GM19043 (cell line): ENCODE results near the gene WAS.
"Not testable (repeated sequence)": the region's sequence is repeated elsewhere in the genome, so short reads cannot be mapped to it uniquely, and the experiment has no call there.

Source experiments
- ATAC-seq: cut with Tn5 transposase; IDR thresholded peaks from one replicate; pipeline ENCODE4 v1.9.1; 2021; ENCODE audit warnings: low read depth; ENCODE audit not compliant: unreplicated experiment

Gene WAS

GRCh38 chrX:48683411-48683982 is at the start of gene WAS:
Gene WAS (plus strand): TSS chrX:48683799. CDS start chrX:48683854, 55 bp downstream.
- ATAC-seq: peak; percentile 89

- ATAC-seq: no peak
Observed at GRCh38 chrX:48636301-48636700, 47.3 kb upstream of the WAS start.

GRCh38 chrX:48636776-48637175 is 46.8 kb upstream of the WAS start:
- no peak for ATAC-seq

GRCh38 chrX:48645669-48646068 is 37.9 kb upstream of the WAS start:
- ATAC-seq: no peak

DNA sequence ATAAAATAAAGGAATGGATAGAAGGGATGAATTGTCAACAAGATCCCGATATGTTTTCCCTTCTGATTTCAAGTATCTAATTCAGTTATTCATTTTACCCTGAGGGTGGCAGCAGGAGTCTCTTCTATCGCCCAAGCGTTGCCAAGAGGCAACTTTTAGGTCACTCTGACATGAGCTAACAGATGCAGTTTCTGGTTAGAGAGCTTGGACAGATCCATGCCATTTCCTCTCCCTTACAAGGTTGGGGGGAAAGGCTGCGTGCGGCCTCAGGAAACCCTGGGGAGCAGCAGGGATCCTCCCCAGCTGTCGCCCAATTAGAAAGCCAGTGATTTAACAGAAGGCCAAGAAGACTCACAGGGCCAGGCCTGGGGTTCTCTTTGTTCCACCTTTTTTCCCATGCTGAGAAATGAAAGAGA is 35.3 kb upstream of the WAS start:
- ATAC-seq: no peak

DNA sequence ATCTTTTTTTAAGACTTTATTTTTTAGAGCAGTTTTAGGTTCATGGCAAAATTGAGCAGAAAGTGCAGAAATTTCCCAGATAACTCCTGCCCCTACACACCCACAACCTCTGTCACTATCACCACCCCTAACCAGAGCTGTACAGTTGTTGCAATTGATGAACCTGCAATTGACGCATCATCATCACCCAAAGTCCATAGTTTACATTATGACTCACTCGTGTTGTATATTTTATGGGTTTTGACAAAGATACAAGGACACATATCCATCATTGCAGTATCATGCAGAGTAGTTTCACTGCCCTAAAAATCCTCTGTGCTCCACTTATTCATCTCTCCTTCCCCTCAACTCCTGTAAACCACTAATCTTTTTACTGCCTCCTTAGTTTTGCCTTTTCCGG is 34.5 kb upstream of the WAS start:
- ATAC-seq: no peak

DNA sequence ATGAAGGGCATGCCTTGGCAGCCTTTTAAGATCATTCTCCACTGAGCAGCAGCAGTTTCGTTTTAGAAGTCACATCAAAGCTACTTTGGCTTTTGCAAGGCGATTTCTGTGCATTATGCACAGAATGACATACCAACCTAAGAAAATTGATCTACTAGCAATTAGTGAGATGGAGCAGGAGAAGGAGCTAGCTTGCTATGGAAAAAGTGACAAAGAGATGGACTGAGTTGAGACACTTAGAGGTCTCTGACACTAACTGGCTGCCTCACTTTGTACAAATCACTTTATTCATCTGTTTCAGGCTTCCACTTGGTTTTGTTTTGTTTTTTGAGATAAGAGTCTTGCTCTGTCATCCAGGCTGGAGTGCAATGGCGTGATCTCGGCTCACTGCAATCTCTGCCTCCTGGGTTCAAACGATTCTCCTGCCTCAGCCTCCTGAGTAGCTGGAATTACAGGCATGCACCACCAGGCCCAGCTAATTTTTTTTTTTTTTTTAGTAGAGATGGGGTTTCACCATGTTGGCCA is 31.5 kb upstream of the WAS start:
- not testable (repeated sequence) for ATAC-seq

DNA sequence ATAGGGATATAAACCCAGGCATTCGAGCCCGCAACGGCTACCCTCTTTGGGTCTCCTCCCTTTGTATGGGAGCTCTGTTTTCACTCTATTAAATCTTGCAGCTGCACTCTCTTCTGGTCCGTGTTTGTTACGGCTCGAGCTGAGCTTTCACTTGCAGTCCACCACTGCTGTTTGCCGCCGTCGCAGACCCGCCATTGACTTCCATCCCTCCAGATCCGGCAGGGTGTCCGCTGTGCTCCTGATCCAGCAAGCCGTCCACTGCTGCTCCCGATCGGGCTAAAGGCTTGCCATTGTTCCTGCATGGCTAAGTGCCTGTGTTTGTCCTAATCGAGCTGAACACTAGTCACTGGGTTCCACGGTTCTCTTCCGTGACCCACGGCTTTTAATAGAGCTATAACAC is 28.9 kb upstream of the WAS start:
- not testable (repeated sequence) for ATAC-seq

DNA sequence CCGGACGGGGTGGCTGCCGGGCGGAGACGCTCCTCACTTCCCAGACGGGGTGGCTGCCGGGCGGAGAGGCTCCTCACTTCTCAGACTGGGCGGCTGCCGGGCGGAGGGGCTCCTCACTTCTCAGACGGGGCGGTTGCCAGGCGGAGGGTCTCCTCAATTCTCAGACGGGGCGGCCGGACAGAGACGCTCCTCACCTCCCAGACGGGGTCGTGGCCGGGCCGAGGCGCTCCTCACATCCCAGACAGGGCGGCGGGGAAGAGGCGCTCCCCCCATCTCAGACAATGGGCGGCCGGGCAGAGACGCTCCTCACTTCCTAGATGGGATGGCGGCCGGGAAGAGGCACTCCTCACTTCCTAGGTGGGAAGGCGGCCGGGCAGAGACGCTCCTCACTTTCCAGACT is 23.9 kb upstream of the WAS start:
- not testable (repeated sequence) for ATAC-seq

DNA sequence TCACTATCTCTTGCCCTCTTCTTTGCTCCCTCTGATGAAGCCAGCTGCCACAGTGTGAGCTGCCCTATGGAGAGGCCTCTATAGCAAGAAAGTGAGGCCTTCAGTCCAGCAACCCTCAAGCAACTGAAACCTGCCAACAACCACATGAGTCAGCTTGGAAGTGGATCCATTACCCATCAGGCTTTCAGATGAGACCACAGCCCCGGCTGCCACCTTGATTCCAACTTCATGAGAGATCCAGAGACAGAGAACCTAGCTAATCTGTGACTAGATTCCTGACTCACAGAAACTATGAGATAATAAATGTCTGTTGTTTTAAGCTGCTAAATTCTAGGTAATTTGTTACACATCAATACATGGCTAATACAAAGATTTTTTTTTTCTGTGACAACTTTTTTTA is 20.4 kb upstream of the WAS start:
- no peak for ATAC-seq

DNA sequence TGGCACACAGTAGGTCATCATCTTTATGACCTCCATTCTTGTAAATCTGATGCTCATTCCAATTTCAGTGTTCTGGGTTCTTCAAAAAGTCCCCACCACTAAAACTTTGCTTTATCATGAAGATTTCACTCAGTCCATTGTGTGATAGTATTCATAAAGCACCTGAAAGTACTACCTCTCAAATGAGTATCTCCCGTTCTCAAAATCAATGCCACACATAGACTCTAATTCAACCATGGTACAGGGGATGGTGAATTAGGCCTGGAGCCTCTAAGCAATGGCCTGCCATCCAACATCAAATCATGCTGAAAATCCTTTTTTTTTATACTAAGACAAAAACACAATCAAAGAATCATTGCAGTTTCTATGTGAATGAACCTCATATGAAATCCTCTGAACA is 19.4 kb upstream of the WAS start:
- no peak for ATAC-seq

- no peak for ATAC-seq
Observed at GRCh38 chrX:48665991-48666390, 17.6 kb upstream of the WAS start.

DNA sequence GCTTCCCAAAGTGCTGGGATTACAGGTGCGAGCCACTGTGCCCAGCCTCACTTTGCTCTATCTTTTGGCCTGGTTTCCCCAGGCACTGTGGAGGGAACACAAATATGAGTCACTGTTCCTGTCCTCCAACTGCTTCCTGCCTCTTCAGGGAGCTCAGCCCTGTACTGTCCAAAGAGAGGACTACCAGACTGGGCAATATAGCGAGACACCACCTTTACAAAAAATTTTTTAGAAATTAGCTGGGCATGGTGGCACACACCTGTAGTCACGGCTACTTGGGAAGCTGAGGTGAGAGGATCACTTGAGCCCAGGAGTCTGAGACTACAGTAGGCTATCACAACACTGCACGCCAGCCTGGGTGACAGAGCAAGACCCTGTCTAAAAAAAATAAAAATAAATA is 16.9 kb upstream of the WAS start:
- ATAC-seq: no peak

DNA sequence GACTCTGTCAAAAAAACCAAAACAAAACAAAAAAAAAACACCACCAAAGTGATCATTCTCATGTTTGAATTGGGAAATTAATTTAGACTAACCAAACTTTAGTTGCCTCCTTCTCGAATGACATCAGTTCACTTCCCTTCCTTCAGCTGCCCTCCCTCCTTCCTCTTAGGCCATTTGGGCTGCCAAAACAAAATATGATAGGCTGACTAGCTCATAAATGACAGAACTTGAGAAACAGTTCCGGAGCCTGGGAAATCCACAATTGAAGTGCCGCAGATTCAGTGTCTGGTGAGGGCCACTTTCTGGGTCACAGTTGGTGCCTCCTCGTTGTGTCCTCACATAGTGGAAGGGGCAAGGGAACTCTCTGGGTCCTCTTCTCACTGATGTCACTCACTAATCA is 16.1 kb upstream of the WAS start:
- ATAC-seq: no peak

- not testable (repeated sequence) for ATAC-seq
Observed at GRCh38 chrX:48668187-48668586, 15.4 kb upstream of the WAS start.

- peak; percentile 92 for ATAC-seq
Observed at GRCh38 chrX:48676106-48676892, 7.3 kb upstream of the WAS start.

DNA sequence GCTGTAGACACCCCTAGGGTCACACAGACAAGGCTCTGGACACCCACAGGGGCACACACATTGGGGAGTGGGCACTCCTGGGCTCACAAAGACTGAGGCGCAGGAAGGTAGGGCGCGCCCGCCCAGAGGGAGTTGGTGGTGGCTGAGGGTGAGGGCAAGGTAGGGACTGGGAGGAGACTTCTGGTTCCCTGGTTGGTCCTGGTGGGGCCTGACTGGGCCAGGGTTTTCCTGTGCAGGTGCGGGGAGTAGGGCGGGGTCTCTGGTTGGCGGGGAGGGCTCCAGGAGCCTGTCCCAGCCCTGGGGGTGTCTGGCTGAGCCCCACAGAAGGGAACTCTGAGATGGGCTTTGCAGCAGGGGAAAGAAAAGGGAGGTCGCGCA is 6.7 kb upstream of the WAS start:
- ATAC-seq: no peak

DNA sequence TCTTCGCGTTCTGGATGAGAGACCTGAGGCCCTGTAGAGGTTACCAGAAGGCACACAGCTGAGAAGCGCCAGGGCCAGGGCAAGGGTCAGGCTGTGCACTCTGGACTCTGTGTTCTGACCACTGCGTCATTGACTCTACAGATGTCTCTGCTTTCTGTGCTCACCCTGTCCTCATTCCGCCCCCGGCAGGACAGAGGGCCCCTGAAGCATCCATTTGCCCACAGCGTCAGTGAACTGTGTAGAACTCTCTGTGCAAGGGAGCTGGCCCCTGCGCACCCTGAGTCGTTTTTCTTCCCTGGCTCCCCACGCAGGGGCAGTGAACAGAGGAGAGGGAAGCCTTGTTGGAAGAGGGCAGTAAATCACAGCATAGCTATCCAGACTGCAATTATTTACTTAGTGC is 6.1 kb upstream of the WAS start:
- no peak for ATAC-seq

DNA sequence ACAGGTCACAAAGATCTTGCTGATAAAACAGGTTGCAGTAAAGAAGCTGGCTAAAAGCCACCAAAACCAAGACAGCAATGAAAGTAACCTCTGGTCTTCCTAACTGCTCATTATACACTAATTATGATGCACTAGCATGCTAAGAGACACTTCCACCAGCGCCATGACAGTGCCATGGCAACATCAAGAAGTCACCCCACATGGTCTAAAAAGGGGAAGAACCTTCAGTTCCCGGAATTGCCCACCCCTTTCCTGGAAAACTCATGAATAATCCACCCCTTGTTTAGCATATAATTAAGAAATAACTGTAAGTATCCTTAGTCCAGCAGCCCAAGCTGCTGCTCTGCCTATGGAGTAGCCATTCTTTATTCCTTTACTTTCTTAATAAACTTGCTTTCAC is 3.1 kb upstream of the WAS start:
- not testable (repeated sequence) for ATAC-seq

- ATAC-seq: not testable (repeated sequence)
Observed at GRCh38 chrX:48680925-48681324, 2.7 kb upstream of the WAS start.

DNA sequence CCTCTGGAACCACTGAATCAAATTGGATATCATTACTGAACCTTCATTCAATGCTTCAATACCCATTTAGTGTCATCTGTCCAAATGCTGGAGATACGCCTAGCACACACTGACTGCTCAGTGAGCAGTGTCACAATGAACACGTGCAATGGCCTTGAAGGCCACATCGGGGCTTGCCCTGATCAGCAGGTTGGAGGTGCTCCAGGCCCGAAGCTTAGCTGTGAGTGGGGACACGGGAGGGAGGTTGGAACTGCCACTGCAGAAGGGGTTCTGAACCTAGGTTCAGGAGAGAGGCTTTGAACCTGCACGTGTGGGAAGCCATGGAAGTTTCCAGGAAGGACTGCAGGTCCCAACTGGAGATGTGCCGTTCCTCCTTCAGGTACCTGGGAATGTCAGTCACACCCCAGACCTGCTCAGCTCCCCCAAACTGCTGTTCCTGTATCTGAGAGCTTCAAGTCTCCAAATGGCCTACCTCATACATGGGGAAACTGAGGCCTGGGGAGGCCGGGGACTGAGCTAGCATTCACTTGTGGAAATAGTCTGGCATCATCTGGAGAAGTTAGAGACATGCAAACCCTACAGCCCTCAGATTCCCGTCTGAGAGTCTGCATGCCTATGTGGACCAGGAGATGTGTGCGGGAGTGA is 1.9 kb upstream of the WAS start:
- no peak for ATAC-seq

DNA sequence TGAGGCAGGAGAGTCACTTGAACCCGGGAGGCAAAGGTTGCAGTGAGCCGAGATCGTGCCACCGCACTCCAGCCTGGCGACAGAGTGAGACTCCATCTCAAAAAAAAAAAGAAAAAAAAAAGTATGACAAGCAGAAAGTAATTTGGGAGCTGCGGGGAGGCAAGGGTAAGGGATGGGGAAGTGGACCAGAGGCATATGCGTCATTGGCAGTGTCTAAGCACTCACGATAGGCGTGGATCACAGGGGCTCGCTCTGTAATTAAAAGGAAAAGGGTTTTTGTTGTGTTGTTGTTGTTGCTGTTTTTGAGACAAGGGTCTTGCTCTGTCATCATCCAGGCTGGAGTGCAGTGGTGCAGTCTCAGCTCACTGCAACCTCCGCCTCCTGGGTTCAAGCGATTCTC is 804 bp upstream of the WAS start:
- not testable (repeated sequence) for ATAC-seq
